ENCODE measurements around the gene GOT1.
A peak's percentile ranks its signal among the peaks of the same experiment; 100 is the strongest.

The GOT1 gene

DNA sequence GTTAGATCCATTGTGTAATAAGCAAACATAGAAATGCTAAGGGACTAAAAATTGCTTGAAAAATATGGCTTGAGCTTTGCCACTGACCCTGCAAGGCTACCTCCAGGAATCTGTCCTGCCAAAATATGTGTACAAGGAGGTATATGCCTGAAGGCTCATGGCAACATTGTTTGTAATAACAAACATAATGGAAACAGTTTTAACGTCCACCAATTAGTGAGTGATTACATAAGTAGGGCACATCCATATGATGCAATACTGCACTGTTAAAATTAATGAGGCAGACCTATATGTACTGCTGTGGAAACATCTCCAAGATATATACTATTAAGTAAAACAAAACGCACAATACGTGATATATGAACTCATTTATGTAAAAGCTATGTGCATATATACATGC, 13.1 kb upstream of the GOT1 start:
- Histone ChIP-seq H3K27me3 (ENCODE audit: insufficient read depth, low read depth, severe bottlenecking) (no peaks in the 10 kb centered on the region), H3K27ac (no peak overlapping the region), H3K9me3 (ENCODE audit: severe bottlenecking) (no peaks in the 10 kb centered on the region), H3K4me3 (ENCODE audit: low read depth, low read length) (no peak overlapping the region), H3K36me3 (no peaks in the 10 kb centered on the region)
- no peak for DNase-seq
- TF ChIP-seq, protein P1, sequence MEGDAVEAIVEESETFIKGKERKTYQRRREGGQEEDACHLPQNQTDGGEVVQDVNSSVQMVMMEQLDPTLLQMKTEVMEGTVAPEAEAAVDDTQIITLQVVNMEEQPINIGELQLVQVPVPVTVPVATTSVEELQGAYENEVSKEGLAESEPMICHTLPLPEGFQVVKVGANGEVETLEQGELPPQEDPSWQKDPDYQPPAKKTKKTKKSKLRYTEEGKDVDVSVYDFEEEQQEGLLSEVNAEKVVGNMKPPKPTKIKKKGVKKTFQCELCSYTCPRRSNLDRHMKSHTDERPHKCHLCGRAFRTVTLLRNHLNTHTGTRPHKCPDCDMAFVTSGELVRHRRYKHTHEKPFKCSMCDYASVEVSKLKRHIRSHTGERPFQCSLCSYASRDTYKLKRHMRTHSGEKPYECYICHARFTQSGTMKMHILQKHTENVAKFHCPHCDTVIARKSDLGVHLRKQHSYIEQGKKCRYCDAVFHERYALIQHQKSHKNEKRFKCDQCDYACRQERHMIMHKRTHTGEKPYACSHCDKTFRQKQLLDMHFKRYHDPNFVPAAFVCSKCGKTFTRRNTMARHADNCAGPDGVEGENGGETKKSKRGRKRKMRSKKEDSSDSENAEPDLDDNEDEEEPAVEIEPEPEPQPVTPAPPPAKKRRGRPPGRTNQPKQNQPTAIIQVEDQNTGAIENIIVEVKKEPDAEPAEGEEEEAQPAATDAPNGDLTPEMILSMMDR (IDR thresholded peaks at IDR 0.05; ENCODE audit: low read depth, low read length) = no peak

DNA sequence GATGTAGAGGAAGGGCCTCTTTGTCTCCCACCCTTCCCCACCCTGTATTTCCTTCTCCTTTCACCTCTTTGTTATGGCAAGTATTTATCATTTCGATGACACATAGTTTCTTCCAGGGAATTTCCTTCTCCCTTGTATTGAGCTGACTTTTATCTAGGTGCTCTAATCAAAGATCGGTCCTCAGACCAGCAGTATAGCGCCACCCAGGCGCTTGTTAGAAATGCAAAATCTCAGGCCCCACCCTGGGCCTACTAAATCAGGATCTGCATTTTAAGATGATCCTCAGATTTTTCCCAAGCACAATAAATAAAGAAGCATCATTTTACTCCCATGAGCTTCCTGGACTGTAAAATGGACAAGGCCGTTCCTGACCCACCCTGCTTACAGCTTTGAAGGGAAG, 12.0 kb upstream of the GOT1 start:
- no peak for DNase-seq
- Histone ChIP-seq H3K36me3 (no peaks in the 10 kb centered on the region), H3K4me3 (ENCODE audit: low read depth, low read length) (no peak overlapping the region), H3K27ac (no peak overlapping the region), H3K27me3 (ENCODE audit: insufficient read depth, low read depth, severe bottlenecking) (no peaks in the 10 kb centered on the region), H3K9me3 (ENCODE audit: severe bottlenecking) (no peaks in the 10 kb centered on the region)
- TF ChIP-seq, protein P1 (IDR thresholded peaks at IDR 0.05; ENCODE audit: low read depth, low read length) = no peak

DNA sequence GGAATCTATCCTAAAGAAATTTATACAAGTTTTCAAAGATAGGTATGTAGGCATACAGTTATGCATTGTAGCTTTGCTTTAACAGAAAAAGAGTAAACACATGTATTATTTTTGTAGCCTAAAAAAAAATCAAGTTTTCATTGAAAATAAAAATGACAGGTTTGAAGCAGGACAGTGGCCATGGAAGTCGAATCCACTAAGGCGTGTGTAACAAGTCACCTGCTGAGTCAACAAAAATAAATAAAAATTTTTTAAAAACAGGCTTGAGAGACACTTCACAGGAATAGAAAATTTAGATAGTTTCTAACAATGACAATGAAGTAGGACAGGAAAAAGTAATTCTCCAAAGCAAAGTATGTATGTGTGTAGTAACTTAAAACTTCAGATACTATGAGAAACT, 8.5 kb upstream of the GOT1 start:
- no peak overlapping the region for H3K27ac ChIP-seq
- H3K4me3 ChIP-seq (ENCODE audit: low read depth, low read length) = no peak overlapping the region
- no peaks in the 10 kb centered on the region for H3K9me3 ChIP-seq (ENCODE audit: severe bottlenecking)
- TF ChIP-seq, protein P1 (IDR thresholded peaks at IDR 0.05; ENCODE audit: low read depth, low read length) = no peak
- H3K36me3 ChIP-seq = no peaks in the 10 kb centered on the region; the same call in 1 of the 2 replicates
- no peak for DNase-seq
- H3K27me3 ChIP-seq (ENCODE audit: insufficient read depth, low read depth, severe bottlenecking) = no peaks in the 10 kb centered on the region

DNA sequence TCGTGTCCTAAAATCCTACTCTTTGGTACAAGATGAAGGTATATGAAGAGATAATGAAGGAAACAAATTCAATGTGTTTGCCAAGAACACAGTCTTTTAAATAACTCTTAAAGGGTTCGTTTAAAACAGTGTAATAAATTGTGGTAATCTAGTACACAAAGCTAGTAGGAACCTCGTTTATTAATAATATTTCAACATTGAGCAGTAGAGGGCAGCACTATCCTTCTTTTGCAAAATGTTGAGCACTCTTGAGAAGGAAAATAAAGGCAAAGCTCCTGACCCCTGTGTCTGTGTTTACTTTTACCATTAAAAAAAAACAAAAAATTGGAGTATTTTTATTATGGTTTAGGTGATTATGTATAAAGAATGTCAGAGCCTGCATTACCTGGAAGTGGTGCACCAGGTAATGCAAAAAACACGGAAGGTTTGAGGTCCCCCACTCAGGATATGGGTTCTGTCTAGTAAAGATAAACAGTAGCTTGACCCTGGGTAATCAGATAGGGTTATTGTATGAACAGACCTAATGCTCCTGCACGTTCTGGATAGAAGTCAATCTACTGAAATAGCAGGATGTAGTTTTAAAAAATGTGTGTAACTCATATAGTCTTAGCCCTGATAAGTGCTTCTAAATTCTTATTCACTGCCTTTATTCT, 5.7 kb upstream of the GOT1 start:
- H3K36me3 ChIP-seq = no peaks in the 10 kb centered on the region; the same call in 1 of the 2 replicates
- TF ChIP-seq, protein P1 (IDR thresholded peaks at IDR 0.05; ENCODE audit: low read depth, low read length) = peak; percentile 34; the same call in 1 of the 2 replicates
- no peaks in the 10 kb centered on the region for H3K27me3 ChIP-seq (ENCODE audit: insufficient read depth, low read depth, severe bottlenecking)
- H3K4me3 ChIP-seq (ENCODE audit: low read depth, low read length) = no peak overlapping the region
- H3K9me3 ChIP-seq (ENCODE audit: severe bottlenecking) = no peaks in the 10 kb centered on the region
- no peak for DNase-seq
- H3K27ac ChIP-seq = no peak overlapping the region

DNA sequence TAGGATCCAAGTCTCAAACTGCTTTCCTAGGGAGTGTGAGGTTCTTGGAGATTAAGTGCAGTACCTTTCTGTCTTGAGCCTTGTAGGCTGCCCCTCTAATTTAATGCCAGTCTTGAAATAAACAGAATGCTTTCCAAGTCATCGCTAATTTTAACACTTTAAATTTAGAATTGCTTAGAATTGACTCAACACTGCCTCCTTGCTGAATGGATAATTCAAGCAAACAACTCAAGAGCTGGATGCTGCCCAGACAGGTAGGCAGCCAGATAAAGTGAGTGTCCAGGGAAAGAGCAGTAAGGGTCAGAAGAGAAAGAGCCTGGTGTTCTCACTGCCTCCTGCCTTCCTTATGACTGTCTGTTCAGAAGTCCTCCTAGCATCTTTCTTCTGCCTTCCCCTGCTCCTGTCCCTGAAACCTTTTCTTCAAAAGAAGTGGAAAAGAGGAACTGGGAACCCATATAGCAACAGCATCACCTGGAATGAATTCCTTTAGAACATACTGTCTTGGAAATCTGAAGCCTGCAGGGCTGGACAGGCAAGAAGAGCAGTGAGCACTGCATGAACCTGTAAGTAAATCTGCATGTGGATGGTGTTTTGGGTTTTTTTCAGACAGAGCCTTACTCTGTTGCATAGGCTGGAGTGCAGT, 3.1 kb upstream of the GOT1 start:
- no peaks in the 10 kb centered on the region; the same call in none of the 2 replicates for H3K36me3 ChIP-seq
- TF ChIP-seq, protein P1 (IDR thresholded peaks at IDR 0.05; ENCODE audit: low read depth, low read length) = peak; percentile 15; the same call in 1 of the 2 replicates
- no peak overlapping the region for H3K27ac ChIP-seq
- no peak for DNase-seq
- no peaks in the 10 kb centered on the region for H3K9me3 ChIP-seq (ENCODE audit: severe bottlenecking)
- H3K4me3 ChIP-seq (ENCODE audit: low read depth, low read length) = no peak overlapping the region
- H3K27me3 ChIP-seq (ENCODE audit: insufficient read depth, low read depth, severe bottlenecking) = no peaks in the 10 kb centered on the region
